HG03060 (cell line): ENCODE data around the gene KRT73.
"Not testable (repeated sequence)": the region's sequence is repeated elsewhere in the genome, so short reads cannot be mapped to it uniquely, and the experiment has no call there.

Experiments
- ATAC-seq: cut with Tn5 transposase; IDR thresholded peaks from one replicate; pipeline ENCODE4 v1.9.1; 2021; ENCODE audit warnings: low read depth, moderate number of reproducible peaks; ENCODE audit not compliant: unreplicated experiment

KRT73 gene

DNA sequence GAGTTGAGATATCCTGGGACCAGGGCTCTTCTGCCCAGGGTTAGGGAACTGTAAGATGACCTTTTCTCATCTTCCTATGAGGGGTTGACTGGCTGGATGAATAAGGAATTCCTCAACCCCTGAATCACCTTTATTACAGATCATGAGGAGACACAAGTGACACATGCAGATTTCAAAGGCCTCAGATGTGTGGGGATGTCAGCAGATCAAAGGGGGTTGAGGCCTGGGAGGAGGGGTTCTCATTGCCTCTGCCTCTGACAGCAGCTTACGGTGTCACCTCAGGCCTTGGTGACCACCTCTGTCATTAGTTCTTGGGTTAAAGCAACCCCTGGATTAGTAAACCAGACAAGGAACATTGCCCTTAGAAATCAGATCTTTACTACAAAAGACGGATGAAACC lies 15.0 kb downstream of the KRT73 start:
- ATAC-seq = no peak

DNA sequence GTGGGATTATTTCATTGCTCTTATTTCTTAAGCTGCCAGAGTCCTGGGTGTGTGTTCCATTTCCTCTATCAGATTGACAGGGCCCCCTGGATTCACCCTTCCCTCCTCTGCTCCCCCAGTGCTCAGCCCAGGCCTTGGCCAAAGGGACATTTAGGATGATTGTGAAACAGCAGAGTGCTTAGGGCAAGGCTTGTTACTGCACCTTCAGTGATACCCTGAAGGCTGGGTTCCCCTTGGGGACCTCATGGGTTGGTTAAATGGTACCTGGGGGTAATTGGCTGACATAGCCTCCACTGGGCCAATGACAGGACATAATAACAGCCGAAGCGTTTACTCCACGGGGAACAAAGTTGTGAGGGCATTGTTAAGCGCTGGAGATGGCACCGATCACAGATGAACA lies 15.8 kb downstream of the KRT73 start:
- ATAC-seq = no peak

DNA sequence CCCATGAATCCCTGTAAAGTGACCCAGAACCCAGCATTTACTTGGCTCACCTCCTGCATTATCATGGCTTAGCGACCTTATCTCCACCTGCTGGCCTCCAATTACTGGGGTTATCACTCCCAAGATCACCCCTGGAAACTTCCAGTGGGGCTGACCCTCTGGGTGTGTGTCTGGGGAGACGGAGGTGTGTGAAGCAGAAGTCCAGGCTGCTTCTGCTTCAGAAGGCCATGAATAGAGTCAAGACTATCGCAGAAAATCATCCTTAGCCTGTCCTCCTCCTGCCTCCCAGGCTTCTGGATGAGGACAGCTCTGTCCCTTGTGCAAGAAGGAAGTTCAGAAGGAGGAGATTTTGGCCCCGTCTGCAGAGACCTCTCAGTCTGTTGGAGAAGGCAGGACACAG lies 16.7 kb downstream of the KRT73 start:
- no peak for ATAC-seq

DNA sequence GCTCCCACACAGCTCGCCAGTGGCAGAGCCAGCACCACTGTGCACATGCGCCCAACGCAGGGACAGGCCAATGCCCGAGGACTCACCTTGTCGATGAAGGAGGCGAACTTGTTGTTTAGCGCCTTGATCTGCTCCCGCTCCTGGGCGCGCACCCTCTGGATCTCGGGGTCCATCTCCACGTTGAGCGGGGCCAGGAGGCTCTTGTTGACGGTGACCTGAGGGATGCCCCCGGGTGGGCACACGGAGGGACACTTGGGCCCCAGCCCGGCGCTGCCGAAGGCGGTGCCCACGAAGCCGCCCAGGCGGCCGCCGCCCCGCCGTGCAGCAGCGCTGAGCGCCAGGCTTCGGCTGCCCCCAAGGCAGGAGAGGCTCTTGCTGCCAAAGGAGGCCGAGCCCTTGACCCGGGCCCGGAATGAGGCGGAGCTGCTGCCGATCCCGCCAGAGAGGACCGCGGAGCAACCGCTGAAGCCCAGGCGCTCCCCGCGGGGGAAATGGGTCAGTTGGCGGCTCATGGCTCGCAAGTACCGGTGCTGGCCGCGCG lies 17.3 kb downstream of the KRT73 start, which contains the start of gene KRT72:
TSS of gene KRT72 (minus strand) at position 523 of the 541 bp plus-strand sequence. CDS start at position 512, 11 bp downstream.
- ATAC-seq = no peak

DNA sequence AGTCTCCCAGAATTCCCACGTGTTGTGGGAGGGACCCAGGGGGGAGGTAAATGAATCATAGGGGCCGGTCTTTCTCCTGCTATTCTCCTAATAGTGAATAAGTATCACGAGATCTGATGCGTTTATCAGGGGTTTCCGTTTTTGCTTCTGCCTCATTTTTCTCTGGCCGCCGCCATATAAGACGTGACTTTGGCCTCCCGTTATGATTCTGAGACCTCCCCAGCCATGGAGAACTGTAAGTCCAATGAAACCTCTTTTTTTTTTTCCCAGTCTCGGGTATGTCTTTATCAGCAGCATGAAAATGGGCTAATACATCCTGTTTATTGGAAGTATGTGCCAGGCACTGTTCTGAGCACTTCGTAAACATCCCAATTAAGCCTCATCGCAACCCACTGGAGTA lies 17.9 kb downstream of the KRT73 start:
- no peak for ATAC-seq

DNA sequence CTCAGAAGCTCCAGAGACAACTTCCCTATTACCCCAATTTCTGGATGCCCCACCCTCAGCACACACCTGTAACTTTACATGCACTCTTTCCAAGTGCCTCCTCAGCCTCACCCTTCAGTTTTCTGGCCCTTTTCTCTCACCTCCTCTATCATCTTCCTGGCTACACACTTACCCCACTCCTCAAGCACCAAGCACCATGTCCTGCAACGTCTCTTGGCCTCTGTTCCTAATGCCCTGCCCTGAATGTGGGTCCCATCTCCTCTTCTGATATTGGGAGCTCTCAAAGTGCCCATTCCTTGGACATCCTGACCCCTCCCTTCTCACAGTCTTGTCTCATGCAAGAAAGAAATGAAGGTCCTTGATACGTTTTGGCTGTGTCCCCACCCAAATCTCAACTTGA lies 18.3 kb downstream of the KRT73 start:
- no peak for ATAC-seq

DNA sequence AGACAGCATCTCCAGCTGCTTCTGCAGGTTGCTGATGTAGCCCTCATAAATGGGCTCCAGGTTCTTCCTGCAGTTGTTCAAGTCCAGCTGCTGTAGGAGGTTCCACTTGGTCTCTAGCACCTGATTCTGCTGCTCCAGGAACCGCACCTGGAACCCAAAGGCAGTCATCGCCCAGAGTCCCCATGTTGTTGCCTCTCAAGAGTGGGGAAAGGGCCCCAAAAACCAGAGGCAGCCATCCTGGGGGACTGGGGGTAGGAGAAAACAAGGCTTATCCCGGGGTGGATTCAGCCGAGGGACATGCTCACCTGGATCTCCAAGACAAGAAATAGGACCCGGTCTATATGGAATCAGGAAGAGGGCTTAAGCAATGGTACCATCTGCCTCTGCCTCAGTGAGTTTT lies 19.4 kb downstream of the KRT73 start:
- no peak for ATAC-seq

DNA sequence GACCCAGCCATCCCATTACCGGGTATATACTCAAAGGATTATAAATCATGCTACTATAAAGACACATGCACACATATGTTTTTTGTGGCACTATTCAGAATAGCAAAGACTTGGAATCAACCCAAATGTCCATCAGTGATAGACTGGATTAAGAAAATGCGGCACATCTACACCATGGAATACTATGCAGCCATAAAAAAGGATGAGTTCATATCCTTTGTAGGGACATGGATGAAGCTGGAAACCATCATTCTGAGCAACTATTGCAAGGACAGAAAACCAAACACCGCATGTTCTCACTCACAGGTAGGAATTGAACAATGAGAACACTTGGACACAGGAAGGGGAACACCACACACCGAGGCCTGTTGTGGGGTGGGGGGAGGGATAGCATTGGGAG lies 24.1 kb downstream of the KRT73 start:
- ATAC-seq = not testable (repeated sequence)

DNA sequence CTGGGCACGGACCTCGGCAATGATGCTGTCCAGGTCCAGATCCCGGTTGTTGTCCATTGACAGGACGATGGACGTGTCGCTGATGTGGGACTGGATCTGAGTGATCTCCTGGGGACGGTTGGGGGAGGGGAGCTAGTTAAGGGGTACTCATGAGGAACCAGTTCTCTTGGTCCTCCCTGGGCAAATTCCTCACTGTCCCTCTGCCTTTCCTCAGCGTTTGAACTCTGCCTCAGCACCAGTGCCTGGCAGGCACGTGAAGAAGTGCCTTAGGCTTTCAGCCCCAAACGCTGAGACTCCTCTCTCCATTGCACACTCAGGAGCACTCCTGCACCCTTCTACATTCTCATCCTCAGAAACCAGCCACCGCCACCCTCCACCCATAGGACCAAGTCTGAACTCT lies 26.8 kb downstream of the KRT73 start:
- ATAC-seq = no peak

DNA sequence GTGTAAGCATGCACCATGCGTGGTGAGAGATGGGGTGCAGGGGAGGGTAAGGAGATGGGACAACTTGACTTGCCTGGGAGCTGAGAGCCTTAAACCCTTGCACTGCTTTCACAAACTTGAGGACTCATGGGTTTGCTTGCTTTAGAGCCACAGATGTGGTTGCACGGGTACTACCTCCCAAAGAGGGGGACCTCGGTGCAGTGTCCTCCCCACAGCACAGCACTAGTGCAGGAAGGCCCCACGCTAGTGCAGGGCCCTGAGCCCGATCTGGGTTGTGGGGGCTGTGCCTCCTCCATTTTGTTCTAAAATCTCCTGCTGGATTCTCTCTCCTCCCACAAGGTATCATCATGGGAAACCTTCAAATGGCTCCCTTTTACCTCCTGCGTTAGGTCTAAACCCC lies 28.3 kb downstream of the KRT73 start:
- no peak for ATAC-seq

DNA sequence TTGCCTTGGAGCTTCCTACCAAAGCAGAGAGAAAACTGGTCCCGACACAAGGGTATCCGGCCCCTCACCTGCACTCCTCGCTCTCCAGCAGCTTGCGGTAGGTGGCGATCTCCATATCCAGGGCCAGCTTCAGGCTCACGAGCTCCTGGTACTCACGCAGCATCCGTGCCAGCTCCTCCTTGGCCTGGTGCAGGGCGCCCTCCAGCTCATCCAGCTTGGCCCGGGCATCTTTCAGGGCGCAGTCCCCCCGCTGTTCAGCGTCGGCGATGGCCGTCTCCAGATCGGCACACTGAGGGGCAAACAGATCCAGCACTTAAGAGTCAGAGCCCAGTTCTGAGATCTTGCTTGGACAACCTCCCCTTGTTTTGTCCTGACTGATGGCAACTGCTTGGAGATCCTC lies 30.8 kb downstream of the KRT73 start:
- ATAC-seq = no peak

DNA sequence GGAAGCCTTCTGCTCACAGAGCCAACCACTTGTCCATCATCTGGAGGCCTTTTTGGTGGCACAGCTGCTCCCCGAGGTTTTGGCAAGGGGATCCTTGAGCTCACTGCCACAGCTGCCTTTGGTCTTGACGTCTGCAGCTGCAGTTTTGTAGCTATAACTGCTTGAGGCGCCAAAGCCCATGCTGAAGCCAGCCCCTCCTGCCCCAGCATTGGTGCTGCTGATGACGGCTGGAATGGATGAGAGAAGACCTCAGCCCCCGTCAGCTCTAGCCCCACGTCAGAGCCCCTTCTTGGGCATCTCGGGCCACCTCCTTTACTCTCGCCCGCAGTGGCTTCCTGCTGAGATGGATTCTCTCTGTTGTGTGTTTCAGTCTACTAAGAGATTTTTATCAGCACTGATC lies 32.4 kb downstream of the KRT73 start:
- no peak for ATAC-seq

DNA sequence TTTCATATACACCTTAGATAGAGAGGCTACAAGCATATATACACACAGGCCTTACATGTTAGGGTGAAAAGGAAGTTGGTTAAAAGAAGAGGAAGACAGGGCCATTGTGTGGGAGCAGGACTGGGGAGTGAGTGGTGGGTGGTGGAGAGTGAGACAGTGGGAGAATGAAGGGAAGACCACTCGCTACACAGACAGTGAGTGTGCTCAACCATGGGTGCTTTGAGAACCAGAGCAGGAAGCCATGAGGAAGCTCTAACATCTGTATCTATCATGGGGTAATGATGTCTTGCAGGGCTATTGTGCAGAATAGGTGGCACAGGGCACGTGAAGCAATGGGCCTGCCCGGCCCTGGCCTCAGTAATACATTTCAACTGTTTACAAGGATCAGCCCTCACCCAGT lies 33.3 kb downstream of the KRT73 start:
- no peak for ATAC-seq

DNA sequence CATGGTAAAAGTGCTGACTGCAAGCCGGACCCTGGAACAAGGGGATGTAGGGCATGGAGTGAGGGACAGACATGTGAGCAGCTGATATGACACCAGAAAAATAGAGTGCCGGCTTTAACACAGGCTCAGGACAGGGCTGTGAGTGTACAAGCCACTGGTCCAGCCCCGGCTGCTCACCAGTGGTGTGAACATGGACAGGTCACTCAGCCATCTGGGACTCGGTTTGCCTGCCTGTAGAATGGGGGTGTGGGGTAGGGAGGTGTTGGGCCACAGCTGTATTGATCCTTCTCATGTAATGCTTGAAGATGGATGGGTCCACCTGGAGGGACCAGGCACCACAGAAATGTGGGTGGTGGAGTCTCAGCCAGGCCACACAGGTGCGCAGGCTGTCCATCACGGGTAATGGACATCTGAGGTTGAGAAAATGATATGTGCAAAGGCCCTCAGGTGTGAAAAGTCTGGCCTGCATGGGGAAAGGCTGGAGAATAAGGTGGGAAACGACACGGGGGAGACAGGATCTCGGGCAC lies 34.1 kb downstream of the KRT73 start:
- ATAC-seq = no peak

DNA sequence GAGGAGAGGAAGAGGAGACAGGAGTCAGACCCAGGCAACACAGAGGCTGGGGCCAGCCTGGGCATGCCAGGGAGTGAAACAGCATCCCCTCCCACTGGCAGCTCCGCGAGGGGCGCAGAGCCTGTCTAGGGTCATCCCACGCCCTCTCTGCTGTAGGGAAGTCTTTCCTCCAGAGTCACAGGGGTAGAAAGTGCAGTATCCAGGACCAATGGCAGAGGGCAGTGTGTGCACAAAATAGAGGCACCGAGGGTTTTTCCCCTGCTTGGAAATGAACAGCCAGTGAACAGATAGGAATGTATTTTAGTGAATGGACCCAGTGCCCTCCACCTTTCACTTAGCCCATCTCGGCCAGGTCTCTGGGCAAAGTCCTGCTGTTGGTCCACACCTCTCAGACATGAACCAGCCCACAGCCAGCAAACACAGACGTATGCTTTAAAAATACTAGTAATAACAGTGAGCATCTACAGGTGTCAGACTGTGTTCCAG lies 35.3 kb downstream of the KRT73 start:
- no peak for ATAC-seq

DNA sequence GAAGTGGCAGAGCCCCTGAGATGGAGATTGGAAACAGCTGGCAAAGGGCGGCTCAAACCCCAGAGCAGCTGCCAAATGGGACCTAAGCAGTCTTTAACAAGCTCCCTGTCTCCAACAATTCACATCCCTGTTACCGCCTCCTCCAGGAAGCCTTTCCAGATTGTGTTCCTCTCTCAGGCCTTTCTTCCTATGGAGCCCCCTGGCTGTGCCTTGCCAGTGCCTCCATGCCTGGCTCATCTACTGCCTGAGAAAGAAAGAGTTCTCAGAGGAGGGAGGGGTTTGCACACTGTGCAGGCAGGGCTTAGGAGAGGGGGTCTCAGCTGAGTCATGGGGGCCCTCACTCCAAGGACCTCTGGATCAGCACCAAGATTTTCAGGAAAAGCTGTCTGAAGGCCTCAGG lies 35.9 kb downstream of the KRT73 start:
- no peak for ATAC-seq

DNA sequence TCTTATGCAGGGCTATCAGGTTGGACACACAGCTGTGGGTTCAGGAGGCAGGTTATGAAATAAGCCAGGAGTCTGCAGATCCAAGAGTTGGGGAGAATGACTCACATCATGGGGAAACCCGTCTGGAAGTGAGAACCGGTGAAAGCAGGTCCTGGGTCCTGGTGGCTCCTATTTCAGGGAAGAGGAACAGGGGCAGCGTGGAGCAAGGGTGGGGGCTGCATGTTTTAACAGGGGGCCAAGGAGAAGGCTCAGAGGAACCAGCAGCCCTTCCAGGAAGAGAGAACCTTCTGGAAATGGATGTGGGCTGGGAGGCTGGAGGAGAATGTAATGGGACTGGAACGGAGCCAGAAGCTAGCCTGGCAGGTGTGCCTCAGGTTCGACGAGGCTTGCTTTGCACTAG lies 36.9 kb downstream of the KRT73 start:
- ATAC-seq = no peak

DNA sequence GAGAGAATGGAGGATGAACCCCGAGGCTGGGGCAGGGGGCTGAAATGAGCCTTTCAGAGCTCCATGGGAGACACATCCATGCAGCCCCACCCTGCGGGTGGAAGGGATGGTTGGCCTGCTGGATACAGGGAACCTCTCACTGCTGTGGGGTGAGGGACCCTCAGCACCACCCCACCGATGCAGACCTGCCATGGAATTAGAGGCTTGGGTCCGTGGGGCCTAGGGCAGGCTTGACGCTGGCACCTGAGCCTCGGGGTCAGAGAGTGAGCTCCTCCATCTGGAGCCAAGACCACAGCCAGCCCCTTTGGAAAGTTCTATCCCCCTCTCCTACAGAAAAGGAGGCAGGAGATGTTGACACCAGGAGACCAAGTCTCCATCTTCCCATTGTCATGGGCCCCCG lies 37.3 kb downstream of the KRT73 start:
- ATAC-seq = no peak

DNA sequence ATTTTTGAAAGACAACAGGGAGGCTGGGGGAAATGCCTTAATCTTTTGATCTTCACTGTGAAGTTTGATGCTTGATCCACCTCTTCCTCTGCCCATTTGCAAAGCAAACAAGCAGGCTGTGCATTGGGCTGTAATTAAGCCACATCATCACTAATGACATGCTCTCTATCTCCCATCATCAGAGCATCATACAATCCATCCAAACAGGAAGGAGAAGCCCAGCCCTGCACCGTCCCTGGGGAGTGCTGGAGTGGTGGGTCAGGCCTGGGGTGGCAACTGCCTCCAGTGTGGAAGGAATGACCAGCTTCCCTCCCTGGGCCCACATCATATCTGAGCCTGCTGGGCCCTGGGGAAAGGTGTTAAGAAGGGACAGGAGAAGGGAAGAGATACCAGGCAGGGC lies 37.9 kb downstream of the KRT73 start:
- ATAC-seq = no peak

DNA sequence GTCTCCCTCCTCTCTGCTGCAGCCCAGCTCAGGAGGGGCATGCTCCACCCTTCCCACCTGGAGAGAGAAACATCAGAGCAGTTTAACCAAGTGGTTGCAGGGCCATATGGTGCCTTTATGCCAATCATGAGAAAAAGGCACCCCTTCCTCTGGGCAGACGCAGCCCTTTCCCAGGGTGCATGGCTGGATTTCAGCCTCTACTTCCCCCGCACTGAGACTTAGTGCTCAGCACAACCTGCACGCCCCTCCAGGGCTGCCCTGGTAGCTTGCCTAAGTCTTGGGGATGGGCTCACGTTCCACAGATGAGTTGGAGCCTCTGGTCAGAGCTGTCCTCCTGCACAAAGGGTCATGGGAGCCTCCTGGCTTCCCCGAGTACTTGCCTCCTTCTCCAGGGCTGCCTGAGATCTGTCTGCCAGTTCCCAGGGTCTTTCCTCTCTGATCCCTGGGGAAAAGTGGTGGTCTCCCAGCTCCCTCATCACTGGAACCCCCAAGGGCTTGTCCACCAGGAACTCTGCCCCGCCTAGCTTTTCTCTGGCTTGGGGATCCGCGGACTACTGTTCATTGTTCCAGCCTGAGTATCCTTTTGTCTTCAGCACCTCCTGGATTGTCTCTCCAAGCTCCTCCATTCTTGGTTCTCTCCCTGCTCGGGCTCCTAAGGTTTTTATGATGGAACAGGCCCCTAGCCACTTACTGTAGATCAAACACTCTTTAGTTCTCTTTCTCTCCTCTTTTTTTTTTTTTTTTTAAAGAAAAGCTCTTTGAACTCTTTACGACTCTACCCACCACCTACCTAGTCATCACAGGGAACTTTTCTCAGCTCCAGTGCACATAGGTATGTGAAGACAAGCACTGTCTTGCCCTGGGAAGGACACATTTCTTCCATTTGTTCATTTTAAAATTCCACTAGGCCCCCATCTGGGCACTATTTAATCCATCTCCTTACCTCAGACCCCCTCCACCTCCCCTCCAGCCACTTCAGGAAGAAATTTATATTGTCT lies 38.6 kb downstream of the KRT73 start:
- ATAC-seq = no peak

DNA sequence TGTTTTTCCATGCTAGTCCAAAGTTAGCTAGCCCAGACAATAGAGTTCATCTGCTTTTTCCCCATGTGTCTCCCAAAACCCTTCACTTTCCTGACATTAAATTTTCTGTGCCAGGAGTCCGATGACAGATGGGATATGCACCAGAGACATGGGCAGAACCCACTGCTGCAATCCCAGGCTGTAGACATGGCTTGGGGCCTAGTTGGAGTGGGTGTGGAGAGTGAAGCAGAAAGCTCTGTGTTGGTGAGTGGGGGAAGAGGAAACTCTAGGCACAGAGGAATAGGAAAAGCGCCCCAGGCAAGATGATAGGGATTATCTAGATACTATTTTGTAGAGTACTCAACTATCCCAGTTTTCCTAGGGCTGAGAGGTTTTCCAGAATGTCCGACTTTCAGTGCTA lies 39.9 kb downstream of the KRT73 start:
- no peak for ATAC-seq

DNA sequence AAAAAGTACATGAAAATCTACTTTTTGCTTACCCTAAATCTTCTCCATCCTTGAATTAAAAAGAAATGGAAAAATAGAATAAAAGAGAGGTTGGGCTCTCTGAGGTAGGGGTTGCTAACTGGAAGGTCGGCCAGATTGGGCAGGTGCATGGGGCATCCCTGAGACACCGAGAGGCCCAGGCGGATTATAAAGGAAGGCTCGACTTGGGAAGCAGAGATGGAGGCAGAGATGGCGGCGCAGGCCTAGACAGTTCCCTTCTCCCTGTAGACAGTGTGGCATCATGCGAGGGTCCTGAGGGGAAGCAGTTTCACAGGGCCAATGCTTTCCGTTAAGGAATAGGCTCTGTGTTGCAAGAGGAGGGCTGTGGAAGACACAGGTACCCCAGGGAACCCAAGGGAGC lies 41.0 kb downstream of the KRT73 start:
- no peak for ATAC-seq
